NT2/D1 (cell line): ENCODE measurements around the gene RLIM.

ENCODE experiments used
- DNase-seq: peaks from one replicate; pipeline ENCODE4 v3.0.0-alpha.2; 2011; ENCODE audit warnings: low read depth, low spot score
- H3K27me3 ChIP-seq: 2 replicates; pipeline ENCODE4 v1.6.0; 2011; ENCODE audit warnings: mild to moderate bottlenecking; ENCODE audit not compliant: insufficient read length, insufficient read depth
- H3K36me3 ChIP-seq: 2 replicates; pipeline ENCODE4 v1.6.1; 2011; ENCODE audit warnings: mild to moderate bottlenecking, low read length, mixed read lengths; ENCODE audit not compliant: insufficient read depth, insufficient read length
- H3K4me1 ChIP-seq: 2 replicates; pipeline ENCODE4 v1.5.1; 2011; ENCODE audit not compliant: insufficient read depth, insufficient read length
- H3K4me3 ChIP-seq: 2 replicates; pipeline ENCODE4 v1.5.1; 2011; ENCODE audit warnings: low read depth; ENCODE audit not compliant: insufficient read length
- H3K9ac ChIP-seq: 2 replicates; pipeline ENCODE4 v1.6.0; 2011; ENCODE audit warnings: low read depth; ENCODE audit not compliant: insufficient read length
- H3K9me3 ChIP-seq: 2 replicates; pipeline ENCODE4 v1.5.1; 2011; ENCODE audit warnings: mild to moderate bottlenecking, low read length; ENCODE audit not compliant: insufficient read depth
- SUZ12 ChIP-seq: IDR thresholded peaks from 2 replicates; pipeline ENCODE4 v1.6.1; 2011; ENCODE audit not compliant: insufficient read length, insufficient read depth; ENCODE audit errors: extremely low read depth
- YY1 ChIP-seq: IDR thresholded peaks from 2 replicates; pipeline ENCODE4 v1.6.1; 2011; ENCODE audit not compliant: insufficient read length, insufficient read depth
- ZNF274 ChIP-seq: IDR thresholded peaks from 2 replicates; pipeline ENCODE4 v1.6.1; 2011; ENCODE audit warnings: mild to moderate bottlenecking, low read depth, low read length

The RLIM gene

GRCh38 chrX:74536152-74536831, 78.1 kb downstream of the RLIM start:
- TF ChIP-seq YY1 = no peak
- Histone ChIP-seq H3K4me3 (peak overlapping the region; percentile 50), H3K27me3 (peaks cover 4% of the 10 kb centered on the region), H3K9me3 (no peaks in the 10 kb centered on the region), H3K9ac (peak overlapping the region; percentile 77), H3K36me3 (peaks cover 10% of the 10 kb centered on the region), H3K4me1 (peaks cover 5% of the 10 kb centered on the region)
- peak; percentile 27 for DNase-seq

DNA sequence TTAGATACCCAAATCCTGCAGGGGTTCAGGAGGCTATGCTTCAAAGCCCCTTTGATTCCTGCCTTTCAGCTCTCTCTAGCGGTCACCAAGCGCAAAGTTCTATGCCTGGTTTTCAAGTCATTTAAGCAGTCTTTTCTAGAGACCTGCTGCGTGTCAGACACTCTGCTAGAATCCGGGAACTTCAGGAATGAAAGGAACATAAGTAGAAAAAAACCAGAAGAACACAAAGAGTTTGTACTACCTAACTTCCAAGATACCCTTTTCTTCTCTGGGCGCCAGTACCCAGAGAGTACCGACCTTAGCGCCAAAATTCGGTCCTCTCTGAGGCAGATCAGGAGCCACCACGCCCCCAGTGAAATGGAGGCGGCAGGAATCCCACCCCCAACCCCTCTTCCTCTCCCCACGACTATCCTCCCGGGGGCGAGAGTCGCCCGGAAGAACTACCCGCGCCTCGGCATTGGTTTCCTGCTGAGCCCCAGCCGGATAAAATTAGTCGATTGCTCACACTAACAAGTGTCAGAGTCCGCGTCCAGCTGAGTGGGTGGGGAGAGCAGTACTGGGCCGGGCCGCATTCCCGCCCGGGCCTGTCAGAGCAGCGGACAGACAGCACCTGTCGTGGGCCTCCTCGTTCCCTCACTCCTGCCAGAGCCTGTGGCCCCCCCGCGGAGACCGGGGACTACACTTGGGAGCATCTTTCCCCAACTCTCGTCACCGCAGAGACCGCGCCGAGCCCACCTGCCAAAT, 78.8 kb downstream of the RLIM start:
- peaks cover 13% of the 10 kb centered on the region for H3K36me3 ChIP-seq
- H3K4me1 ChIP-seq = peaks cover 5% of the 10 kb centered on the region
- peak overlapping the region; percentile 50 for H3K4me3 ChIP-seq
- TF ChIP-seq YY1 (no peak), ZNF274 (no peak), SUZ12 (no peak)
- no peaks in the 10 kb centered on the region for H3K9me3 ChIP-seq
- DNase-seq = peak; percentile 57
- peak overlapping the region; percentile 77 for H3K9ac ChIP-seq
- H3K27me3 ChIP-seq = peaks cover 4% of the 10 kb centered on the region
